Dendritic cell treated with granulocyte-macrophage colony-stimulating factor and Interleukin-4, amounts not matched to agents 40 ng/mL and 50 ng/mL, for 4 days (primary cell): ENCODE data around the gene THOC1.

Experiments used
- H3K27ac Mint-ChIP-seq: one replicate; pipeline ENCODE4 v1.8.0; 2022; ENCODE audit warnings: mild to moderate bottlenecking, mixed read lengths
- H3K27me3 Mint-ChIP-seq: one replicate; pipeline ENCODE4 v1.8.0; 2022; ENCODE audit warnings: mild to moderate bottlenecking, mixed read lengths
- H3K36me3 Mint-ChIP-seq: one replicate; pipeline ENCODE4 v1.8.0; 2022; ENCODE audit warnings: low read depth, mixed read lengths
- H3K4me1 Mint-ChIP-seq: one replicate; pipeline ENCODE4 v1.8.0; 2022; ENCODE audit warnings: low read depth, mixed read lengths
- H3K4me3 Mint-ChIP-seq: one replicate; pipeline ENCODE4 v1.8.0; 2022; ENCODE audit warnings: mild to moderate bottlenecking, moderate library complexity, mixed read lengths
- H3K9me3 Mint-ChIP-seq: one replicate; pipeline ENCODE4 v1.8.0; 2022; ENCODE audit warnings: mixed read lengths
- intact Hi-C: fragments of 100-400 bp; cut with micrococcal nuclease; formaldehyde crosslinking; loops from one replicate; pipeline ENCODE4 v1.15.0; 2022

THOC1 gene

DNA sequence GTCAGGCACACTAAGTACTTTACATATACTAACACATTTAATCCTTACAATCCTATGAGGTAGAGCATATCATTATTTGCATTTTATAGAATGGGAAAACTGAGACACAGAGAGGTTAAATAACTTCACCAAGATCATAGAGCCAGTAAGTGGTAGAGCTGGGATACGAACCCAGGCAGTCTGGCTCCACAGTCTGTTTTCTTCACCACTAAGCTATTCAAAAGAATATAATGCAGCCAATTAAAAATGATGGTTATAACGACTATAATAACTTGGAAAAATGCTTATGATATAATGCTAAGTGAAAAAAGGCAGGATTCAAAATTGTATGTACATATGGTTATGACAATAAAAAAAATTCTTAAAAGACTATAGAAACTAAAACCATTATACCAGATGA, 7.3 kb downstream of the THOC1 start:
- intact Hi-C loops = loop anchor here (10.0 kb wide), 1 partner anchor 454 kb away; the partner anchor contains the start of gene ENOSF1
- no peaks in the 10 kb centered on the region for H3K9me3 Mint-ChIP-seq
- H3K4me3 Mint-ChIP-seq = no peak overlapping the region
- no peak overlapping the region for H3K27ac Mint-ChIP-seq
- H3K27me3 Mint-ChIP-seq = no peaks in the 10 kb centered on the region
- H3K4me1 Mint-ChIP-seq = no peaks in the 10 kb centered on the region
- peaks cover 62% of the 10 kb centered on the region for H3K36me3 Mint-ChIP-seq

DNA sequence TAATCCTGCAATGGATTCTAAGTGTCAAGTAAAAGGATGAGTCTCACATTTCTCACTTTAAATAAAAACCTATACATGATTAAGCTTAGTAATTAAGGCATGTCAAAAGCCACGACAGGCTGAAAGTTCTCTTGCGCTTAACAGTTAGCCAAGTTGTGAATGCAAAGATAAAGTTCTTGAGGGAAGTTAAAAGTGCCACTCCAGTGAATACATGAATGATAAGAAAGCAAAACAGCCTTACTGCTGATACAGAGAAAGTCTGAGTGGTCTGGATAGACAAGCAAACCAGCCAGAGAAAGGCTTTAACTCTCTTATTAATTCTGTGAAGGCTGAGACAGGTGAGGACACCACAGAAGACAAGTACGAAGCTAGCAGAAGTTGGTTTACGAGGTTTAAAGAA, 12.7 kb downstream of the THOC1 start:
- Mint-ChIP-seq H3K27ac (no peak overlapping the region), H3K27me3 (no peaks in the 10 kb centered on the region), H3K4me3 (no peak overlapping the region), H3K4me1 (no peaks in the 10 kb centered on the region), H3K9me3 (no peaks in the 10 kb centered on the region), H3K36me3 (peaks cover 83% of the 10 kb centered on the region)
- intact Hi-C loops = loop anchor here (10.0 kb wide), 1 partner anchor 50 kb away; no protein-coding TSS in a partner anchor

DNA sequence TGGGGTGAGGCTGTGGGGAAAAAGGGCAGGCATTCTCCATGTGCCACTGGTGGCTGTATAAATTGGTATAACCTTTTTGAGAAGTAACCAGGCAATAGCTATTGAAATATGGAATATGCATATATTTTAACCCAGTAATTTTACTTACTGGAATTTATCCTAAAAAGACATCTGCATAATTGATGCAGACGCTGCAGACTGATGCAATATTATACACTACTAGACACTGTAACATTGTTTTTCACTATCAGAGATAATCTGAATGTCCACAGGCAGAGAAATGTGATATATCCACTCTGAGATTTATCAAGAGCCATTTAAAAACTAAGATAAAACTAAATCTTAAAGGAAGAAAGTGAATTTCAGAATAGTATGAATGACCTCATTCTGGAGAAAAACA, 14.7 kb downstream of the THOC1 start:
- H3K36me3 Mint-ChIP-seq = peaks cover 97% of the 10 kb centered on the region
- H3K27ac Mint-ChIP-seq = no peak overlapping the region
- intact Hi-C loops = loop anchor here (10.0 kb wide), 1 partner anchor 48 kb away; no protein-coding TSS in a partner anchor
- no peaks in the 10 kb centered on the region for H3K27me3 Mint-ChIP-seq
- no peaks in the 10 kb centered on the region for H3K9me3 Mint-ChIP-seq
- H3K4me1 Mint-ChIP-seq = no peaks in the 10 kb centered on the region
- H3K4me3 Mint-ChIP-seq = no peak overlapping the region

DNA sequence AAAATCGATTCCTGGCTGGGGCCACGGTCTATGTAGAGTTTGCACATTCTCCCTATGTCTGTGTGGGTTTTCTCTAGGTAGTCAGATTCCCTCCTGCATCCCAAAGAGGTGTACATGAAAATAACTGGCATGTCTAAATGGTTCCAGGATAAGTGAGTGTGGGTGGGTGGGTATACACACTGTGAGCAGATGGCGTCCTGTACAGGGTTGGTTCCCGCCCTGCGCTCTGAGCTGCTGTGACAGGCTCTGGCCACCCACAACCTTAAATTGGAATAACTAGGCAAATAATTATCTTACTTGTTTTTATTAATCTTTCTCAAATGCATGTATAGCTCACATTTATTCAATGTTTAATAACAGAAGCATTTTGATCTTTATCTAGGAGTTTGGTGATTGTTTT, 16.3 kb downstream of the THOC1 start:
- Mint-ChIP-seq H3K4me3 (no peak overlapping the region), H3K27ac (no peak overlapping the region), H3K4me1 (no peaks in the 10 kb centered on the region), H3K27me3 (no peaks in the 10 kb centered on the region), H3K9me3 (no peaks in the 10 kb centered on the region), H3K36me3 (peaks cover 92% of the 10 kb centered on the region)
- intact Hi-C loops = loop anchor here (10.0 kb wide), 1 partner anchor 47 kb away; no protein-coding TSS in a partner anchor

DNA sequence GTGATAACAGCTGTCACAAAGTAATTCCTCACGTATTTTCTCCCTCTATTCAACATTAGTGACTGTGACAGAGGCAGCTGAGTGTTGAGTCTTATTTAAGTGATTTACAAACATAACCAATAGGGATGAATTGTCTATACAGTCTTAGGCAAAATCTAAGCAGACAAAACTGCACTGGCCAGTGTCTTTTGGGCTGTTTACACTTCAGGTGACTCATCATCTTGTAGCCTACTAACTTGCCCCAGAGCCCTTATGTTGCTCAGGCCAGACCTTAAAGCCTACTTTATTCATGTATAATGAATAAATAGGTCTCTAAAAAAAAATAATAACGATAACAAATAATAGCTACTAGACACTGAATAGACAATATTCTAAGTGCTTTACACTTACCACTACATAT, 17.2 kb downstream of the THOC1 start:
- Mint-ChIP-seq H3K36me3 (peaks cover 92% of the 10 kb centered on the region), H3K9me3 (no peaks in the 10 kb centered on the region), H3K27ac (no peak overlapping the region), H3K27me3 (no peaks in the 10 kb centered on the region), H3K4me3 (no peak overlapping the region), H3K4me1 (no peaks in the 10 kb centered on the region)
- intact Hi-C loops = loop anchor here (10.0 kb wide), 1 partner anchor 46 kb away; no protein-coding TSS in a partner anchor

DNA sequence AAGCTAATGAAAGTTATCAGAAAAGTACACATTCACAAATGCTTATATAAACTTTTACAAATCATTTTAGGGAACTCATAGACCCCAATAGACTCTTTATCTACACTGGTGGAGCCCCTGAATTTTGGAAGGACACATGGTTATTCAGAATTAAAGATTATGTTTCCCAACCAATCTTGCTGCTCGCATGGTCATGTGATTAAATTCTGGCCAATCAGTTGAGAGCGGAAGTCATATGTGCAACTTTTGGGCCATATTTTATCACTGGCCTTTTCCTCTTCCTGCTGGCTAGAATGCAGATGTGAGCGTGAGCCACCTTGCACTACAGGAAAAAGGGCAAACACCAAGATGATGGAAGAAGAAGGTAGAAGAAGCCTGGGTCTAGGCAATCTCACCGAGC, 19.8 kb downstream of the THOC1 start:
- Mint-ChIP-seq H3K4me3 (no peak overlapping the region), H3K27ac (no peak overlapping the region), H3K36me3 (peaks cover 92% of the 10 kb centered on the region)

DNA sequence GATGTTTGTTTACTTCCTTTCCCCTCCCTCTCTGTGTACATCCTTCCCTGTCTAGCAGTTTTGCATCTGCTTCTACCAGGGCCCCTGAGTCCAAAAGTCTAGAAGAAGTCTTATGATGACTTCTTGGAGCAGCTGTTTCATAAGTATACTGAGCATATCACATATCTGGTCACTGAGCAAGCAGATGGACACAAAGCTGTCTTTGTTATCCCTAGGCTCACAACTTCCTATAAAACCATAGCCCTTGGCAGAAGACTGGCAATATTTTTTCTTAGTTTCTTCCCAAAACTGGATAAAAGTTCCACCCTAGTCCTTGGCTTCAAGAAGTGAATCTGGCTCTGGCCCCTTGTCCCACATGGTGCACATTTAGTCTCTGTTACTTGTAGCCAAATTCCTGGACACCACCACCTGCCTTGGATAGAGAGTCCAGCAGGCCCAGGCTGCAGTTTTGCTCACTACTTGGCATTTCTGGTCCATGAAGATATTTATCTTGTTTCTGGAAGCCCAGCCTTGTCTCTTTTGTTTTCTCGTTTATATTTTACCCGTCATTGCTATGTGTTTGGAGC, 22.5 kb downstream of the THOC1 start:
- H3K27ac Mint-ChIP-seq = no peak overlapping the region
- intact Hi-C loops = no loop called here
- no peaks in the 10 kb centered on the region for H3K9me3 Mint-ChIP-seq
- H3K36me3 Mint-ChIP-seq = peaks cover 81% of the 10 kb centered on the region
- no peak overlapping the region for H3K4me3 Mint-ChIP-seq
- H3K4me1 Mint-ChIP-seq = no peaks in the 10 kb centered on the region
- H3K27me3 Mint-ChIP-seq = no peaks in the 10 kb centered on the region

More for the DNA sequence above, 19.8 kb downstream of the THOC1 start:
- Mint-ChIP-seq H3K4me1 (no peaks in the 10 kb centered on the region), H3K9me3 (no peaks in the 10 kb centered on the region), H3K27me3 (no peaks in the 10 kb centered on the region)
- intact Hi-C loops = no loop called here

DNA sequence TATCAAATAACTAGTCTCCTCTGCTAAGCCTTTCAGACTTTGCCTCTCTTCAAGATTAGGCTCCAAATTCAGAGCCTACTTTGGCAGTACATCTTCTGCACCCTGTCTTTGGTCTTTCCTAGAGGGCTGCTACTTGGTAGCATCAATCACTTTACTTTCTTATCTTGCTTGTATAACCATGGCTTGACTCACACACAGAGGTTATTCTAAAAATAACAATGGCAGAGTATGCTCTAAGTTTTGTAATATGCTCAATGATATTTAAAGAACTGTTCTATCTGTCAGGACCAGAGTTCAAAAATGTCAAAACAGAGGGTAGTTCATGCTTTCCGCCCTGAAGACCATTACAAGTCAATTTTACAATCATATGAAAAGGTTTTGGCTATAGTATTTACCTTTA, 27.7 kb downstream of the THOC1 start:
- Mint-ChIP-seq H3K9me3 (no peaks in the 10 kb centered on the region), H3K4me3 (no peak overlapping the region), H3K27me3 (no peaks in the 10 kb centered on the region), H3K4me1 (no peaks in the 10 kb centered on the region), H3K36me3 (peaks cover 36% of the 10 kb centered on the region), H3K27ac (no peak overlapping the region)
- intact Hi-C loops = no loop called here

DNA sequence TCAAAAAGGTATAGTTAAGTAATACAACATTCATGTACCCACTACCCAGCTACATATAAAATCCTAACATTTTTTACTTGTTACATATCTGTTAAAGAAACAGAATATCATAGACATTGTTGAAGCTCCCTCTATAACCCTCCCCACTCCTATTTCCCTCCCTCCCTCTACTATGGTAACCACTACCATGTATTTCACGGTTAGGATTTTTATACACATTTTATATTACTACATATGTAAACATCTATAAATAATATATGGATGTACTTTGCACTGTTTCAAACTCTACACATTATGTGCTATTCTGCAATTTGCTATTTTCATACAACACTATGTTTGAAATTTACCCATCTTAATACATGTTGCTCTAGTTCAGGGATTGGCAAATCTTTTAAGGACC, 36.3 kb downstream of the THOC1 start:
- peaks cover 35% of the 10 kb centered on the region for H3K36me3 Mint-ChIP-seq
- no peak overlapping the region for H3K27ac Mint-ChIP-seq
- H3K4me3 Mint-ChIP-seq = no peak overlapping the region
- intact Hi-C loops = no loop called here
- no peaks in the 10 kb centered on the region for H3K9me3 Mint-ChIP-seq
- no peaks in the 10 kb centered on the region for H3K4me1 Mint-ChIP-seq
- H3K27me3 Mint-ChIP-seq = no peaks in the 10 kb centered on the region

DNA sequence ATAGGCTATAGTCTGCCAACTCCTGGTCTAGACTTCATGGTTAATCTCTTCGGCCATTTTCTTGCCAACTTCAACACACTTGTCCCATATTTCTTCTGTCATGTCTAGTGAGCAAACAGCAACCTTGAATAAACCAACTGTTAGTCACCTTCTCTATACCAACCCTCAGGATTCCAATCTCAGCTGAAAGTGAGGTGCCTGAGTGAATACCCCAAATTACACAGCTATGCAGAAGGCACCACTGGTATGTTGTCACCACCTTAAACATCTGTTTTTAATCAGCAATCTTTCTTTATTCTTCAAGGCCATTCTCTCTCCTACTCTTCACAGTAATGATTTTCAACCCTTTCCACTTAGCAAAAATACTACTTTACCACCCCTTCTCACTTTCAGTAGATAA, 39.3 kb downstream of the THOC1 start:
- Mint-ChIP-seq H3K27me3 (no peaks in the 10 kb centered on the region), H3K36me3 (peaks cover 63% of the 10 kb centered on the region), H3K9me3 (no peaks in the 10 kb centered on the region), H3K4me1 (no peaks in the 10 kb centered on the region), H3K27ac (no peak overlapping the region), H3K4me3 (no peak overlapping the region)
- intact Hi-C loops = no loop called here

DNA sequence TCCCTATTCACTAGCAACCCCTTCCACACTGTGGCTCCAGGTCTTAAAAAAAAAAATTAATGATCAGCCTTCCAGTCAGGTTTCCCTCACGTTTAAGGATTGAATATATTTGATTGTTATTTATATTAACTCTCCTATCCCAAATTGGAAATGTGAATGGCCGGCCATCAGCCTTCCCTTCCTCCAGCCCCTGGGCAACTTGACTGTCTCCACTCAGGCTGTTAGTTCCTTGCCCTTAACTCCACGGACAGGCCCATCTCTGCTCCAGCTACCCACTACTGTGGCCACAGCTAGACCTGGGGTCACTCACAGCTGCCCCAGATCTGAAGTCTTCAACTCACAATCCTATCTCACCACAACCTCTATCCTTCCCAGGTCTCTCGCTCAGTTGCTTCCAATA, 39.9 kb downstream of the THOC1 start:
- Mint-ChIP-seq H3K27me3 (no peaks in the 10 kb centered on the region), H3K36me3 (peaks cover 70% of the 10 kb centered on the region), H3K27ac (no peak overlapping the region)

DNA sequence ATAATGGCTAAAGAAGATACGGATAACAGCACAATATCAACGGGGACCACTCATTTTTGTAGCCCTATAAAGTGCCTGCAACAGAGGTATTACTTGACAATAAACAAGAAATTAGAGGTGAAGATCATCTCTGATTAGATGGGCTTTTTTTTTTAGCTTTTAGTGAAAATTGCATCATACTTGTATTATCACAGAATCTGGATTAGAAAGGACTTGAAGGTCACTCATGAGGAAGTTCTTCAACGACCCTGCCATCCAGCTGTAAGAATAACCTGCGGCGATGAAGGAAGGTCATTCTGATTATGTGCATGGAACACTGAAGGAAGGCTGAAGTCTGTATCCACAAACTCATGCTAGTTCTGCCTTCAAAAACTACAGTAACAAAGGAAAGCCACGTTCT, 40.5 kb downstream of the THOC1 start:
- Mint-ChIP-seq H3K4me3 (no peak overlapping the region), H3K27me3 (no peaks in the 10 kb centered on the region), H3K27ac (no peak overlapping the region), H3K36me3 (peaks cover 75% of the 10 kb centered on the region), H3K9me3 (no peaks in the 10 kb centered on the region), H3K4me1 (no peaks in the 10 kb centered on the region)
- intact Hi-C loops = no loop called here

More for the DNA sequence above, 39.9 kb downstream of the THOC1 start:
- Mint-ChIP-seq H3K9me3 (no peaks in the 10 kb centered on the region), H3K4me3 (no peak overlapping the region), H3K4me1 (no peaks in the 10 kb centered on the region)
- intact Hi-C loops = no loop called here

DNA sequence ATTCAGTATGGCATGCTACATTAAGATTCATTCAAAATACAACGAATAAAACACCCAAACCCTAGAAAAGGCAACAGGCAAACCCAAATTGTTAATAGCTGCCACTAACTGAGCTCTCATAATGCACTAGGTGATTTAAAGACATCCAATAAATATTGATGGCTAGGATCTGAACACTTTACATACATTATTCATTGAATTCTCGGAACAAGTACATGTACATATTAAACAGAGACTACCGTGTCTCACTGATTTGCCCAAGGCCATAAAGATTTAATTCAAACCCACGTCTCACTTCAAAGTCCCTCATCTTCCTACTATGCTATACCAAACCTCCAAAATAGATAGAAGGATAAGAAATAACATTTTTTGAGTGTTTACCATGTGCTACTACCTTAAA, 42.1 kb downstream of the THOC1 start:
- no peak overlapping the region for H3K27ac Mint-ChIP-seq

DNA sequence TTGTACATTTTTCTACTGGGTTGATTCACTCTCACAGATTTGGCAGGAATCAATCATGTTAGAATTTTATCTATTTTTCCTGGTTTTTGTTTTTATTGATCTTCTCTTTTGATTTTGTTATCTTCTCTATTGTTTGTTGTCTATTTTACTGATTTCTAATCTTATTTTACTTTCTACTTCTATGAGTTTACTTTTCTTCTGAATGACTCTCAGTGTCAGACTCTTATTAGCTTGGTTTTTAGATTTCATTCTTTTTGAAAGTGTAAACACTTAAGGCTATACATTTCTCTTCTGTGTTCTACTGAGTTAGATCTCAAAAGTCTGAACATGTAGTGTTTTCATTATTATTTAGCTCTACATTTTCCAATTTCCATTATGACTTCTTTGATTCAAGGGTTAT, 47.1 kb downstream of the THOC1 start:
- H3K27ac Mint-ChIP-seq = no peak overlapping the region

More for the DNA sequence above, 42.1 kb downstream of the THOC1 start:
- Mint-ChIP-seq H3K27me3 (no peaks in the 10 kb centered on the region), H3K36me3 (peaks cover 87% of the 10 kb centered on the region), H3K9me3 (no peaks in the 10 kb centered on the region), H3K4me3 (no peak overlapping the region), H3K4me1 (no peaks in the 10 kb centered on the region)
- intact Hi-C loops = no loop called here

More for the DNA sequence above, 47.1 kb downstream of the THOC1 start:
- no peaks in the 10 kb centered on the region for H3K9me3 Mint-ChIP-seq
- no peaks in the 10 kb centered on the region for H3K27me3 Mint-ChIP-seq
- H3K4me1 Mint-ChIP-seq = no peaks in the 10 kb centered on the region
- H3K4me3 Mint-ChIP-seq = no peak overlapping the region
- intact Hi-C loops = no loop called here
- peaks cover 86% of the 10 kb centered on the region for H3K36me3 Mint-ChIP-seq
